IPS-18a (cell line): ENCODE results near the gene FOXI1.

Source experiments
- H3K27ac ChIP-seq: one replicate; pipeline ENCODE4 v1.5.1; 2013; ENCODE audit warnings: low read length
- H3K27me3 ChIP-seq: one replicate; pipeline ENCODE4 v1.6.1; 2013; ENCODE audit warnings: mild to moderate bottlenecking, low read length; ENCODE audit not compliant: control insufficient read depth, insufficient read depth
- H3K36me3 ChIP-seq: one replicate; pipeline ENCODE4 v1.6.1; 2013; ENCODE audit warnings: low read depth, low read length; ENCODE audit not compliant: control insufficient read depth
- H3K4me1 ChIP-seq: one replicate; pipeline ENCODE4 v1.6.1; 2013; ENCODE audit warnings: low read depth, low read length; ENCODE audit not compliant: control insufficient read depth
- H3K4me3 ChIP-seq: one replicate; pipeline ENCODE4 v1.5.1; 2013; ENCODE audit warnings: low read length
- H3K9ac ChIP-seq: one replicate; pipeline ENCODE4 v1.6.1; 2013; ENCODE audit warnings: mild to moderate bottlenecking, low read length, moderate library complexity
- H3K9me3 ChIP-seq: one replicate; pipeline ENCODE4 v1.6.1; 2013; ENCODE audit warnings: low read depth, low read length; ENCODE audit not compliant: control insufficient read depth

The FOXI1 gene

GRCh38 chr5:170112876-170113521, 7.3 kb downstream of the FOXI1 start:
- H3K4me1 ChIP-seq: peaks cover 10% of the 10 kb centered on the region
- no peak overlapping the region for H3K27ac ChIP-seq
- no peak overlapping the region for H3K4me3 ChIP-seq
- no peaks in the 10 kb centered on the region for H3K9me3 ChIP-seq
- no peak overlapping the region for H3K9ac ChIP-seq
- peaks cover 38% of the 10 kb centered on the region for H3K27me3 ChIP-seq
- H3K36me3 ChIP-seq: no peaks in the 10 kb centered on the region

GRCh38 chr5:170113522-170113900, 7.8 kb downstream of the FOXI1 start:
- no peaks in the 10 kb centered on the region for H3K36me3 ChIP-seq
- peaks cover 33% of the 10 kb centered on the region for H3K27me3 ChIP-seq
- H3K4me1 ChIP-seq: peaks cover 10% of the 10 kb centered on the region
- H3K4me3 ChIP-seq: no peak overlapping the region
- no peak overlapping the region for H3K27ac ChIP-seq
- no peak overlapping the region for H3K9ac ChIP-seq
- H3K9me3 ChIP-seq: no peaks in the 10 kb centered on the region

GRCh38 chr5:170114271-170114670, 8.6 kb downstream of the FOXI1 start:
- Histone ChIP-seq H3K27me3 (peaks cover 25% of the 10 kb centered on the region), H3K4me3 (no peak overlapping the region), H3K9me3 (no peaks in the 10 kb centered on the region), H3K36me3 (no peaks in the 10 kb centered on the region), H3K9ac (no peak overlapping the region), H3K27ac (no peak overlapping the region), H3K4me1 (peaks cover 10% of the 10 kb centered on the region)

GRCh38 chr5:170115925-170116324, 10.2 kb downstream of the FOXI1 start:
- no peak overlapping the region for H3K27ac ChIP-seq
- no peaks in the 10 kb centered on the region for H3K9me3 ChIP-seq
- H3K4me1 ChIP-seq: peaks cover 6% of the 10 kb centered on the region
- H3K4me3 ChIP-seq: no peak overlapping the region
- H3K27me3 ChIP-seq: peaks cover 12% of the 10 kb centered on the region
- no peak overlapping the region for H3K9ac ChIP-seq
- no peaks in the 10 kb centered on the region for H3K36me3 ChIP-seq

GRCh38 chr5:170117736-170118135, 12.0 kb downstream of the FOXI1 start:
- Histone ChIP-seq H3K36me3 (no peaks in the 10 kb centered on the region), H3K27ac (no peak overlapping the region), H3K4me3 (no peak overlapping the region), H3K4me1 (no peaks in the 10 kb centered on the region), H3K9ac (no peak overlapping the region), H3K9me3 (no peaks in the 10 kb centered on the region), H3K27me3 (no peaks in the 10 kb centered on the region)

GRCh38 chr5:170120576-170120975, 14.9 kb downstream of the FOXI1 start:
- Histone ChIP-seq H3K36me3 (no peaks in the 10 kb centered on the region), H3K9me3 (no peaks in the 10 kb centered on the region), H3K4me1 (no peaks in the 10 kb centered on the region), H3K27ac (no peak overlapping the region), H3K9ac (no peak overlapping the region), H3K27me3 (no peaks in the 10 kb centered on the region), H3K4me3 (no peak overlapping the region)

GRCh38 chr5:170121321-170121720, 15.6 kb downstream of the FOXI1 start:
- Histone ChIP-seq H3K36me3 (no peaks in the 10 kb centered on the region), H3K27me3 (no peaks in the 10 kb centered on the region), H3K4me1 (no peaks in the 10 kb centered on the region), H3K27ac (no peak overlapping the region), H3K4me3 (no peak overlapping the region), H3K9ac (no peak overlapping the region), H3K9me3 (no peaks in the 10 kb centered on the region)

- Histone ChIP-seq H3K36me3 (no peaks in the 10 kb centered on the region), H3K4me1 (no peaks in the 10 kb centered on the region), H3K9ac (no peak overlapping the region), H3K27me3 (no peaks in the 10 kb centered on the region), H3K9me3 (no peaks in the 10 kb centered on the region), H3K4me3 (no peak overlapping the region), H3K27ac (no peak overlapping the region)
Observed at GRCh38 chr5:170126061-170126460, 20.4 kb downstream of the FOXI1 start.

- no peak overlapping the region for H3K27ac ChIP-seq
- H3K36me3 ChIP-seq: no peaks in the 10 kb centered on the region
- H3K9me3 ChIP-seq: no peaks in the 10 kb centered on the region
- no peak overlapping the region for H3K4me3 ChIP-seq
- H3K4me1 ChIP-seq: no peaks in the 10 kb centered on the region
- H3K9ac ChIP-seq: no peak overlapping the region
- H3K27me3 ChIP-seq: no peaks in the 10 kb centered on the region
Observed at GRCh38 chr5:170126626-170127025, 20.9 kb downstream of the FOXI1 start.

GRCh38 chr5:170131235-170131634, 25.5 kb downstream of the FOXI1 start:
- no peak overlapping the region for H3K27ac ChIP-seq
- H3K36me3 ChIP-seq: no peaks in the 10 kb centered on the region
- H3K4me3 ChIP-seq: no peak overlapping the region
- no peaks in the 10 kb centered on the region for H3K9me3 ChIP-seq
- H3K27me3 ChIP-seq: no peaks in the 10 kb centered on the region
- no peak overlapping the region for H3K9ac ChIP-seq
- H3K4me1 ChIP-seq: no peaks in the 10 kb centered on the region

- Histone ChIP-seq H3K4me1 (no peaks in the 10 kb centered on the region), H3K36me3 (no peaks in the 10 kb centered on the region), H3K27me3 (no peaks in the 10 kb centered on the region), H3K4me3 (no peak overlapping the region), H3K9me3 (no peaks in the 10 kb centered on the region), H3K27ac (no peak overlapping the region), H3K9ac (no peak overlapping the region)
Observed at GRCh38 chr5:170132269-170132975, 26.7 kb downstream of the FOXI1 start.

GRCh38 chr5:170132976-170133448, 27.3 kb downstream of the FOXI1 start:
- Histone ChIP-seq H3K36me3 (no peaks in the 10 kb centered on the region), H3K9me3 (no peaks in the 10 kb centered on the region), H3K27me3 (no peaks in the 10 kb centered on the region), H3K9ac (no peak overlapping the region), H3K27ac (no peak overlapping the region), H3K4me1 (no peaks in the 10 kb centered on the region), H3K4me3 (no peak overlapping the region)
